Vagina (tissue), 2 donors: ENCODE measurements around the gene R3HDM2. TPM values are rescaled to one million over a fixed set of nuclear protein-coding genes. Genes with fewer than 3 reads are reported as not detected.

Experiments used
- DNase-seq, 2 donors: peaks; one replicate each; pipeline ENCODE4 v3.0.0-alpha.2; 2017; ENCODE audit errors: extremely low spot score in 2 of 2
- H3K27ac ChIP-seq: fragments of 200-600 bp; sonication (generic); one replicate; pipeline ENCODE4 v1.5.1; 2019
- H3K27me3 ChIP-seq: fragments of 200-600 bp; sonication (generic); one replicate; pipeline ENCODE4 v1.5.1; 2019
- H3K36me3 ChIP-seq, 2 donors: fragments of 200-600 bp; sonication (generic); one replicate each; pipeline ENCODE4 v1.5.1; 2017 to 2019
- H3K4me1 ChIP-seq: fragments of 200-600 bp; sonication (generic); one replicate; pipeline ENCODE4 v1.5.1; 2019
- H3K4me3 ChIP-seq, 2 donors: fragments of 200-600 bp; sonication (generic); 1 replicate in 1 of 2; 2 replicates in 1 of 2; pipeline ENCODE4 v1.5.1; 2016 to 2019
- H3K9me3 ChIP-seq: fragments of 200-600 bp; sonication (generic); one replicate; pipeline ENCODE4 v1.5.1; 2019
- POLR2A ChIP-seq, 2 donors: fragments of 450-650 bp; IDR thresholded peaks; one replicate each; pipeline ENCODE4 v1.6.1; 2017; ENCODE audit warnings: antibody characterized with exemption in 2 of 2, mild to moderate bottlenecking in 2 of 2, moderate library complexity in 2 of 2
- POLR2AphosphoS5 ChIP-seq, 2 donors: sonication (generic); formaldehyde crosslinking; IDR thresholded peaks; one replicate each; pipeline ENCODE4 v1.9.0; 2017; ENCODE audit warnings: antibody characterized with exemption in 2 of 2, mild to moderate bottlenecking in 2 of 2, low read depth in 1 of 2; ENCODE audit not compliant: insufficient read depth in 1 of 2
- intact Hi-C: fragments of 100-400 bp; cut with DNase I; formaldehyde crosslinking; loops from one replicate; pipeline ENCODE4 v1.15.1; 2023
- total RNA-seq: library from RNA; depleted of rRNA; stranded (reverse); fragments of >200 nt; gene quantifications from one replicate; pipeline ENCODE4 v1.2.3, GENCODE V29; 2016
- TF ChIP-seq, protein P1 (sequence below), 3 experiments: fragments of 450-650 bp in 2 of 3; fragments of 200-600 bp in 1 of 3; sonication (generic) in 1 of 3; IDR thresholded peaks; one replicate each; pipeline ENCODE4 v1.5.1; 2017 to 2019; ENCODE audit warnings: antibody characterized with exemption in 3 of 3, mild to moderate bottlenecking in 2 of 3, moderate library complexity in 2 of 3

The R3HDM2 gene
- 44.2 TPM for total RNA-seq

DNA sequence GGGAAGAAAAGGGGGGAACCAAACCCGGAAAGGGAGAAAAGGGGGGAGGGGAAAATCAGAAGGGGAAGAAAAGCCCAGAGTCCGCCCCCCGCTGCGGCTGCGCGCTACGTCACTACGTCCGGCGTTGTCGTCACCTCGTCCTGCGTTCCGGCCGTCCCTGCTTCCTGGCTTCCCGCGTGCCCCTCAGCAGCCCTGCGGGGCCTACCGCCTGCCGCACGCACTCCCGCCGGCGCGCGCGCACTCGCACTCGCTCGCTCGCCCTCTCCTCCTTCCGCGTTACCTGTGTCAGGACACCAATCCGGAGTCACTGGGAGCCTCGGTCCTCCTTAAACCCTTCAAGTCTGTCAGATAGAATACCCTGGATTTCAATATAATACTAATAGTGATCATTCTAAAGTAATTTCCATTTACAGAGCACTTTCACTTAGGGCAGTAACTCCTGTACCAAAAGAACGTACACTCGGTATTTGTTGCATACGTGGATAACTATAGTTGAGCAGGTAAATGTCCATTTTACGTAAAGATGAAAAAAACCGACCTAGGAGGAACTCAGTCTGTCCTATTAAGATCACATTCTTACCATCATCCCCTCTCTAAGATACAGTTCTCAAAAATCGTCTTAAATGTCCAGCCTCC, at the start of gene R3HDM2:
Gene R3HDM2 (minus strand): TSS at position 113 of the 636 bp plus-strand sequence. CDS start 120,615 bp downstream, outside the sequence.
- DNase-seq: peak in 1 of 2 donors; percentile 94
- Histone ChIP-seq H3K9me3 (no peaks in the 10 kb centered on the region), H3K4me1 (peaks cover 14% of the 10 kb centered on the region), H3K27me3 (no peaks in the 10 kb centered on the region), H3K36me3 (no peaks in the 10 kb centered on the region), H3K27ac (peak within 1 kb of the TSS; percentile 97), H3K4me3 (peak within 1 kb of the TSS; percentile 80 to 97)
- intact Hi-C loops: no loop called here
- TF ChIP-seq, protein P1, sequence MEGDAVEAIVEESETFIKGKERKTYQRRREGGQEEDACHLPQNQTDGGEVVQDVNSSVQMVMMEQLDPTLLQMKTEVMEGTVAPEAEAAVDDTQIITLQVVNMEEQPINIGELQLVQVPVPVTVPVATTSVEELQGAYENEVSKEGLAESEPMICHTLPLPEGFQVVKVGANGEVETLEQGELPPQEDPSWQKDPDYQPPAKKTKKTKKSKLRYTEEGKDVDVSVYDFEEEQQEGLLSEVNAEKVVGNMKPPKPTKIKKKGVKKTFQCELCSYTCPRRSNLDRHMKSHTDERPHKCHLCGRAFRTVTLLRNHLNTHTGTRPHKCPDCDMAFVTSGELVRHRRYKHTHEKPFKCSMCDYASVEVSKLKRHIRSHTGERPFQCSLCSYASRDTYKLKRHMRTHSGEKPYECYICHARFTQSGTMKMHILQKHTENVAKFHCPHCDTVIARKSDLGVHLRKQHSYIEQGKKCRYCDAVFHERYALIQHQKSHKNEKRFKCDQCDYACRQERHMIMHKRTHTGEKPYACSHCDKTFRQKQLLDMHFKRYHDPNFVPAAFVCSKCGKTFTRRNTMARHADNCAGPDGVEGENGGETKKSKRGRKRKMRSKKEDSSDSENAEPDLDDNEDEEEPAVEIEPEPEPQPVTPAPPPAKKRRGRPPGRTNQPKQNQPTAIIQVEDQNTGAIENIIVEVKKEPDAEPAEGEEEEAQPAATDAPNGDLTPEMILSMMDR (IDR thresholded peaks at IDR 0.05): no peak
- TF ChIP-seq POLR2A (IDR thresholded peaks at IDR 0.05): peak in 1 of 2 donors; percentile 89
- peak; percentile 73 to 98 for TF ChIP-seq POLR2AphosphoS5 (IDR thresholded peaks at IDR 0.05; ENCODE audit: insufficient read depth in 1 of 2, low read depth in 1 of 2)

- no peak for TF ChIP-seq POLR2AphosphoS5 (IDR thresholded peaks at IDR 0.05; ENCODE audit: insufficient read depth in 1 of 2, low read depth in 1 of 2)
- TF ChIP-seq, protein P1 (IDR thresholded peaks at IDR 0.05): no peak
- no peak for TF ChIP-seq POLR2A (IDR thresholded peaks at IDR 0.05)
- H3K27me3 ChIP-seq: peaks cover 11% of the 10 kb centered on the region
- peaks cover 18% of the 10 kb centered on the region for H3K4me1 ChIP-seq
- intact Hi-C loops: no loop called here
- no peak within 1 kb of the TSS for H3K4me3 ChIP-seq
- no peak for DNase-seq
- H3K27ac ChIP-seq: peak within 1 kb of the TSS; percentile 33
- H3K36me3 ChIP-seq: no peaks in the 10 kb centered on the region
- H3K9me3 ChIP-seq: no peaks in the 10 kb centered on the region
These were observed 48.7 kb upstream of the R3HDM2 start, which contains the start of gene ARHGAP9 for GRCh38 chr12:57479376-57480115. ARHGAP9 (minus strand) TSS chr12:57479866; CDS start chr12:57479406, 460 bp downstream.

DNA sequence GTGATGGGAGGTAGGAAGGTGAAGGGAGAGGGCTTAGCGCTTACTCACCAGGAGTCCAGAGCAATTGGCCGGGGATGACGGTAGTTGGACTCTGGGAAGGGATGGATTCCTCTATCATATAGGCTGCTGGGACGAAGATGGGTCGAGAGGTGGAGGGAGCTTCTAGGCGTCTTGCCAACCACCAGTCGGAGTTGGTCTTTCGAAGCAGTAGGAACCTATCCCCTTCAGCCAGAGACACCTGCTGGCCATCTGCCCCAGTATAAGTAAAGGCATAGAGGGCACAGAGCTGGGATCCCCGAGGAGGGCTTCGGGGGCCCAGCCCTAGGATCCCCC, 48.2 kb upstream of the R3HDM2 start:
- peak overlapping the region; percentile 33 for H3K27ac ChIP-seq
- intact Hi-C loops: no loop called here
- H3K36me3 ChIP-seq: no peaks in the 10 kb centered on the region
- TF ChIP-seq, protein P1 (IDR thresholded peaks at IDR 0.05): no peak
- TF ChIP-seq POLR2AphosphoS5 (IDR thresholded peaks at IDR 0.05; ENCODE audit: insufficient read depth in 1 of 2, low read depth in 1 of 2): no peak
- H3K9me3 ChIP-seq: no peaks in the 10 kb centered on the region
- no peak for DNase-seq
- H3K27me3 ChIP-seq: peaks cover 12% of the 10 kb centered on the region
- peaks cover 18% of the 10 kb centered on the region for H3K4me1 ChIP-seq
- H3K4me3 ChIP-seq: no peak overlapping the region

GRCh38 chr12:57477710-57478681, 47.2 kb upstream of the R3HDM2 start:
- peaks cover 18% of the 10 kb centered on the region for H3K4me1 ChIP-seq
- H3K36me3 ChIP-seq: no peaks in the 10 kb centered on the region
- peak overlapping the region; percentile 39 for H3K27ac ChIP-seq
- H3K9me3 ChIP-seq: no peaks in the 10 kb centered on the region
- intact Hi-C loops: no loop called here
- no peak for DNase-seq
- peak overlapping the region; percentile 14 to 34 for H3K4me3 ChIP-seq
- H3K27me3 ChIP-seq: peaks cover 12% of the 10 kb centered on the region
- TF ChIP-seq POLR2AphosphoS5 (IDR thresholded peaks at IDR 0.05; ENCODE audit: insufficient read depth in 1 of 2, low read depth in 1 of 2) (peak in 1 of 2 donors; percentile 7), POLR2A (IDR thresholded peaks at IDR 0.05) (no peak)
- TF ChIP-seq, protein P1 (IDR thresholded peaks at IDR 0.05): no peak
